Measurements from ENCODE around the gene NAALADL2.

Gene NAALADL2

DNA sequence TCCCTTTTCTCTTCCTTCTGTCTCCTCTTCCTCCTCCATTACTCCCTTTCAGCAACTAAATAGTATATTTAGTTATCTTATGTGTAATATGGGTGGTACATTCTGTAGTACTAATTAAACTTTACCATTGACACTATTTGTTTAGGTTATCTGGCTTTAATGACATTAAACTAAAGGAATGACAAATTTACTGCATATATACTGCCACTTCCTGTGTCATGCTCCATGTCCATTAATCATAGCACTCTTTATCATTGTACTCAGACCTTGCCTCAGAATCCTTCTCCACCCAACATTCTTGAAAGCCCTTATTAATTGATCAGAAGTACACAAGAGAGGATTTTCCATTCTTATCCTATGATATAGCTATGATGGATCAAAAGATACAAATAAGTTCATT, 244.2 kb downstream of the NAALADL2 start:
- Mint-ChIP-seq H3K27ac (no peak overlapping the region), H3K4me1 (no peaks in the 10 kb centered on the region), H3K4me3 (no peak overlapping the region), H3K36me3 (ENCODE audit: low read depth) (no peaks in the 10 kb centered on the region), H3K9me3 (no peaks in the 10 kb centered on the region), H3K27me3 (ENCODE audit: low read depth) (no peaks in the 10 kb centered on the region)
- TF ChIP-seq, protein P1, sequence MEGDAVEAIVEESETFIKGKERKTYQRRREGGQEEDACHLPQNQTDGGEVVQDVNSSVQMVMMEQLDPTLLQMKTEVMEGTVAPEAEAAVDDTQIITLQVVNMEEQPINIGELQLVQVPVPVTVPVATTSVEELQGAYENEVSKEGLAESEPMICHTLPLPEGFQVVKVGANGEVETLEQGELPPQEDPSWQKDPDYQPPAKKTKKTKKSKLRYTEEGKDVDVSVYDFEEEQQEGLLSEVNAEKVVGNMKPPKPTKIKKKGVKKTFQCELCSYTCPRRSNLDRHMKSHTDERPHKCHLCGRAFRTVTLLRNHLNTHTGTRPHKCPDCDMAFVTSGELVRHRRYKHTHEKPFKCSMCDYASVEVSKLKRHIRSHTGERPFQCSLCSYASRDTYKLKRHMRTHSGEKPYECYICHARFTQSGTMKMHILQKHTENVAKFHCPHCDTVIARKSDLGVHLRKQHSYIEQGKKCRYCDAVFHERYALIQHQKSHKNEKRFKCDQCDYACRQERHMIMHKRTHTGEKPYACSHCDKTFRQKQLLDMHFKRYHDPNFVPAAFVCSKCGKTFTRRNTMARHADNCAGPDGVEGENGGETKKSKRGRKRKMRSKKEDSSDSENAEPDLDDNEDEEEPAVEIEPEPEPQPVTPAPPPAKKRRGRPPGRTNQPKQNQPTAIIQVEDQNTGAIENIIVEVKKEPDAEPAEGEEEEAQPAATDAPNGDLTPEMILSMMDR (IDR thresholded peaks at IDR 0.05; ENCODE audit: unreplicated experiment in 3 of 3): no peak

DNA sequence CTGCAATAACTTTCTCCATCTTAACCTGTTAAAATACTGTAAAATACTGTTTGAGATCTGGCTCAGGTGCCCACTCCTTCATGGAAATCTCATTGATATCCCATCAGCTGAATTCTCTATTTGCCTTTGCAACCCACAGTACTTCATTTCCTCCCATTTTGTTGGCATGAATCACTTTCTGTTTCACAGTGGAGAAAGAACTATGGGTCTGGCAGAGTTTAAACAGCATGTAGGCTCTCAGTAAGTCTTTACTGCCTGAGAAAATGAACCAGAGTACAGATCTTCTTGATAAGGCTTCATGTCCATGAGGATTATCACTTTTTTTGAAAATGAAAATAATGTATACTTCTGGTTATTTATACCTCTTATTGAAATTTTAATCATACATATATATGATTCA, 245.9 kb downstream of the NAALADL2 start:
- TF ChIP-seq, protein P1 (IDR thresholded peaks at IDR 0.05; ENCODE audit: unreplicated experiment in 3 of 3): no peak
- H3K4me3 Mint-ChIP-seq: no peak overlapping the region
- H3K27ac Mint-ChIP-seq: no peak overlapping the region
- no peaks in the 10 kb centered on the region for H3K27me3 Mint-ChIP-seq (ENCODE audit: low read depth)
- H3K4me1 Mint-ChIP-seq: no peaks in the 10 kb centered on the region
- H3K36me3 Mint-ChIP-seq (ENCODE audit: low read depth): no peaks in the 10 kb centered on the region
- no peaks in the 10 kb centered on the region for H3K9me3 Mint-ChIP-seq

DNA sequence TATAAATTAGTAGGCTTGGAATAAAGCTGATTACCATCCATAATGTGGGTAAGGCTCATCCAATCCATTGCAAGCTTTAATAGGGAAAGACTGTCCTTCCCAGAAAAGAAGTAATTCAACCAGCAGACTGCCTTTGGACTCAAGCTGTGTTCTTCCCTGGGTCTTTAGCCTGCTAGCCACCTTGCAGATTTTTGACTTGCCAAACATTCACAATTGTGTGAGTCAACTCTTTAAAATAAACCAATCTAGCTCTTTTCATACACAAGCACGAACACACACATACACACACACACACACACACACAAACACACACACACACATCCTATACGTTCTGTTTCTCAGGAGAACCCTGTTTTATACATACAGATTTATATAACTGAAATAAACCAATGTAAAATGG, 248.1 kb downstream of the NAALADL2 start:
- no peaks in the 10 kb centered on the region for H3K4me1 Mint-ChIP-seq
- TF ChIP-seq, protein P1 (IDR thresholded peaks at IDR 0.05; ENCODE audit: unreplicated experiment in 3 of 3): no peak
- H3K4me3 Mint-ChIP-seq: no peak overlapping the region
- H3K27me3 Mint-ChIP-seq (ENCODE audit: low read depth): no peaks in the 10 kb centered on the region
- no peaks in the 10 kb centered on the region for H3K36me3 Mint-ChIP-seq (ENCODE audit: low read depth)
- H3K9me3 Mint-ChIP-seq: no peaks in the 10 kb centered on the region
- H3K27ac Mint-ChIP-seq: no peak overlapping the region

DNA sequence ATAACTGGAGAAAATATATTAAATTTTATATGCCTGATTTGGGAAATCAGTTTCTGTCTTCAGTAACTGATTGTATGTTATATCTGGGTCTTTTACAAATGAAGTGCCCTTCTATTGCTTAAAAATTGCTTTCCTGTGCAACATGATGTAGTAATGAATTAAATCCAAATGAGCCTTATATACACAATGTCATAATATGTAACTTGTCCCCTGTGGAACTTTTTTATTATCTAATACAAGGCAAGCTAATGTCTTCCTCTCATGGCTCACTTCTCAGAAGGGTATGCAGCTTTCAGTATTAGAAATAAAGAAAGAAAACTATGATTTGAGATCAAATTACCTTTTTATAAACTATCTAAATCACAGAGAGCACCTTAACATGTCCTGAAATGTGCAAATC, 248.9 kb downstream of the NAALADL2 start:
- no peaks in the 10 kb centered on the region for H3K4me1 Mint-ChIP-seq
- no peaks in the 10 kb centered on the region for H3K27me3 Mint-ChIP-seq (ENCODE audit: low read depth)
- H3K9me3 Mint-ChIP-seq: no peaks in the 10 kb centered on the region
- no peak overlapping the region for H3K4me3 Mint-ChIP-seq
- TF ChIP-seq, protein P1 (IDR thresholded peaks at IDR 0.05; ENCODE audit: unreplicated experiment in 3 of 3): no peak
- no peaks in the 10 kb centered on the region for H3K36me3 Mint-ChIP-seq (ENCODE audit: low read depth)
- no peak overlapping the region for H3K27ac Mint-ChIP-seq

DNA sequence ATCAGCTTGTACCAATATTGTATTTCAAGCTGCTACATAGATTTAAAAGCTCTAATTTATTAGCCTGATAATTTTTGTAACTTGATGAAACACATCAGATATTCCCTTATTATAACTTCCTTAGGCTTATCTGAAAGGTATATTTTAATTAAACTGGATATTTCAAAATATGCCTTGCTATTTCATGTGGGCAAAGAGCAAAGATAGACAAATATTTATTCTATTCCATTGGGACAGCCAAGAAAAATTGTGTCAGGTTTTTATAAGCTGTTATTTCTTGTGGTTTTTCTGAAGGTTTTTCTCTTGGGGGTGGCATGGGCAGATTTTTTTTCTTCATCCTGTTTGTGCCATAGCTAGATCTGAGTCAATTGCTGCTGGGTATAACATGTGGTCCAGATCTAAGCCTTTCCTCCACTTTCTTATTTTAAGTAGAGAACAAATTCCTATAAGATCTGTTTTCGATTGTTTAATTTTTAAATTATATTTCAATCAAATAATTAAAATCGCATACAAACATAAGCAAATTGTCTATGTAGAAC, 249.5 kb downstream of the NAALADL2 start:
- no peaks in the 10 kb centered on the region for H3K36me3 Mint-ChIP-seq (ENCODE audit: low read depth)
- no peaks in the 10 kb centered on the region for H3K27me3 Mint-ChIP-seq (ENCODE audit: low read depth)
- H3K4me3 Mint-ChIP-seq: no peak overlapping the region
- no peak overlapping the region for H3K27ac Mint-ChIP-seq
- TF ChIP-seq, protein P1 (IDR thresholded peaks at IDR 0.05; ENCODE audit: unreplicated experiment in 3 of 3): no peak
- no peaks in the 10 kb centered on the region for H3K9me3 Mint-ChIP-seq
- no peaks in the 10 kb centered on the region for H3K4me1 Mint-ChIP-seq

DNA sequence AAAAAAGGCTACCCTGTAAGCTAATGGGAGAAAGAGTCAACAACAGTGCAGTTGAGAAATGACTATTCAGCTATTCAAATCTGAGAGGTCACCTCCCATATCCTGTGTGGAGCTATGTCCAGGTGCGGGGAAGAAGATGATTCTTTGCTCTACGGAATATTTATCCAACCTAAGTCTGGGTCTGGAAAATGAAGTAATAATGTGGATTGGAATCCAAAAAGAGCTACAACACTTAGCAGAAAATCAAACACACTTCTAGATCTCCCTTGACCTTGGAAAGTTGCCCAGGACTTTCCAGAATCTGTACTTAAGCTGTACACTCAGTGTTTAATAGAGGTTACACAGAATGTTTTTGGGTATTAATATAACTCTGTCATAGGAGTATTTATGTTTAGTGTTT, 251.9 kb downstream of the NAALADL2 start:
- H3K4me3 Mint-ChIP-seq: no peak overlapping the region
- no peak overlapping the region for H3K27ac Mint-ChIP-seq
- H3K4me1 Mint-ChIP-seq: no peaks in the 10 kb centered on the region
- TF ChIP-seq, protein P1 (IDR thresholded peaks at IDR 0.05; ENCODE audit: unreplicated experiment in 3 of 3): no peak
- no peaks in the 10 kb centered on the region for H3K27me3 Mint-ChIP-seq (ENCODE audit: low read depth)
- peaks cover 2% of the 10 kb centered on the region for H3K9me3 Mint-ChIP-seq
- H3K36me3 Mint-ChIP-seq (ENCODE audit: low read depth): peaks cover 4% of the 10 kb centered on the region
